HG03378 (cell line): Measurements from ENCODE around the gene MSI2.

ENCODE experiments used
- ATAC-seq: cut with Tn5 transposase; IDR thresholded peaks from one replicate; pipeline ENCODE4 v1.9.1; 2021; ENCODE audit warnings: mild to moderate bottlenecking, moderate library complexity; ENCODE audit not compliant: unreplicated experiment

Gene MSI2

GRCh38 chr17:57468932-57469775 lies 212.8 kb downstream of the MSI2 start:
- no peak for ATAC-seq

GRCh38 chr17:57470906-57471305 lies 214.6 kb downstream of the MSI2 start:
- ATAC-seq, result no peak

GRCh38 chr17:57471868-57472368 lies 215.6 kb downstream of the MSI2 start:
- ATAC-seq, result no peak

GRCh38 chr17:57475796-57476195 lies 219.5 kb downstream of the MSI2 start:
- ATAC-seq, result no peak

GRCh38 chr17:57477522-57478362 lies 221.4 kb downstream of the MSI2 start:
- no peak for ATAC-seq

GRCh38 chr17:57478478-57479250 lies 222.3 kb downstream of the MSI2 start:
- no peak for ATAC-seq

- no peak for ATAC-seq
These were observed 224.3 kb downstream of the MSI2 start for GRCh38 chr17:57480438-57481196.

- ATAC-seq, result no peak
These were observed 225.6 kb downstream of the MSI2 start for GRCh38 chr17:57481910-57482391.

- ATAC-seq, result no peak
These were observed 226.3 kb downstream of the MSI2 start for GRCh38 chr17:57482657-57483056.

- ATAC-seq, result no peak
These were observed 227.9 kb downstream of the MSI2 start for GRCh38 chr17:57484081-57484666.

GRCh38 chr17:57484826-57485565 lies 228.7 kb downstream of the MSI2 start:
- ATAC-seq, result no peak

GRCh38 chr17:57485566-57485865 lies 229.2 kb downstream of the MSI2 start:
- ATAC-seq, result no peak

- no peak for ATAC-seq
These were observed 229.9 kb downstream of the MSI2 start for GRCh38 chr17:57485916-57486881.

GRCh38 chr17:57486882-57487301 lies 230.6 kb downstream of the MSI2 start:
- no peak for ATAC-seq

- ATAC-seq, result no peak
These were observed 231.2 kb downstream of the MSI2 start for GRCh38 chr17:57487573-57487972.

- ATAC-seq, result no peak
These were observed 232.5 kb downstream of the MSI2 start for GRCh38 chr17:57488856-57489255.

- no peak for ATAC-seq
These were observed 233.0 kb downstream of the MSI2 start for GRCh38 chr17:57489321-57489720.
